ENCODE results near the gene ELFN1. TPM values are rescaled to one million over a fixed set of nuclear protein-coding genes. Genes with fewer than 3 reads are reported as not detected.

The ELFN1 gene
- total RNA-seq, 1 donor from 2014 or later = 1.4 TPM

- no peak for ATAC-seq
- Histone ChIP-seq H3K27ac (no peak overlapping the region), H3K4me1 (no peaks in the 10 kb centered on the region), H3K27me3 (ENCODE audit: low read depth) (peaks cover 31% of the 10 kb centered on the region), H3K4me3 (no peak overlapping the region), H3K36me3 (no peaks in the 10 kb centered on the region), H3K9me3 (no peaks in the 10 kb centered on the region)
- DNase-seq = peak; percentile 10
- intact Hi-C loops (cut with DNase I) = no loop called here
- TF ChIP-seq, protein P1, sequence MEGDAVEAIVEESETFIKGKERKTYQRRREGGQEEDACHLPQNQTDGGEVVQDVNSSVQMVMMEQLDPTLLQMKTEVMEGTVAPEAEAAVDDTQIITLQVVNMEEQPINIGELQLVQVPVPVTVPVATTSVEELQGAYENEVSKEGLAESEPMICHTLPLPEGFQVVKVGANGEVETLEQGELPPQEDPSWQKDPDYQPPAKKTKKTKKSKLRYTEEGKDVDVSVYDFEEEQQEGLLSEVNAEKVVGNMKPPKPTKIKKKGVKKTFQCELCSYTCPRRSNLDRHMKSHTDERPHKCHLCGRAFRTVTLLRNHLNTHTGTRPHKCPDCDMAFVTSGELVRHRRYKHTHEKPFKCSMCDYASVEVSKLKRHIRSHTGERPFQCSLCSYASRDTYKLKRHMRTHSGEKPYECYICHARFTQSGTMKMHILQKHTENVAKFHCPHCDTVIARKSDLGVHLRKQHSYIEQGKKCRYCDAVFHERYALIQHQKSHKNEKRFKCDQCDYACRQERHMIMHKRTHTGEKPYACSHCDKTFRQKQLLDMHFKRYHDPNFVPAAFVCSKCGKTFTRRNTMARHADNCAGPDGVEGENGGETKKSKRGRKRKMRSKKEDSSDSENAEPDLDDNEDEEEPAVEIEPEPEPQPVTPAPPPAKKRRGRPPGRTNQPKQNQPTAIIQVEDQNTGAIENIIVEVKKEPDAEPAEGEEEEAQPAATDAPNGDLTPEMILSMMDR (IDR thresholded peaks at IDR 0.05) = no peak
Observed at GRCh38 chr7:1643270-1644092, 26.6 kb upstream of the ELFN1 start.

DNA sequence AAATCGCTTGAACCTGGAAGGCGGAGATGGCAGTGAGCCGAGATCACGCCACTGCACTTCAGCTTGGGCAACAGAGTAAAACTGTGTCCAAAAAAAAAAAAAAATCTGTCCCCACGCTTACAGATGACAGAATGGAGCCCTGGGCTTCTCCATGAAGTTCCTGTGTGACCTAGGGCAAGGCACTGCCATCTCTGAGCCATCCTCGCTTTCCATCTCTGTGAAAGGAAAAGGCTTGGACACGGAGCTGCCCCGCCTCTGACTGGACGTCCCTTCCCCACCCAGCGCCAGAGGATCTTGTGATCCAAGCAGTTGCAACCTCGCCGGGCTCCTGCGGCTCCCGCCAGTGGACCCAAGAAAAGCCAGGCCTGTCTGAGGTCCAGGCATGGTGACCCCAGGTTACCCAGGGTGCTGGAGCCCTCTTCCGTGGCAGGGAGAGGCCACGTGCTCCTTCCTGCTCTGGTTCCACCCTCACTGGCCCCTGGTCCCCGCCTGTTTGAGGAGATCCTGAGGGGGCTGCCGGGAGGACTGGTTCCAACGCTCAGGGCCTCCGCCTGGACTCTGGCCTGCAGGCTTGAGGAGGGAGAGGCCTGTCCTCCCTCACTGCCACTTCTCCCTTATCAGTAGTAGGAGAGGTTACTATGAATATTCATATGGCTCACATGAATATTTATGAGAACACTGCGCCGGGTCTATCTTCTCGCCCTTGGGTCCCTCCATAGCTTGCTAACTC, 25.6 kb upstream of the ELFN1 start:
- H3K4me3 ChIP-seq = no peak overlapping the region
- H3K27ac ChIP-seq = no peak overlapping the region
- ATAC-seq (no peak), DNase-seq (peak; percentile 29)
- no peaks in the 10 kb centered on the region for H3K9me3 ChIP-seq
- H3K4me1 ChIP-seq = no peaks in the 10 kb centered on the region
- intact Hi-C loops (cut with DNase I) = no loop called here
- no peaks in the 10 kb centered on the region for H3K36me3 ChIP-seq
- TF ChIP-seq, protein P1 (IDR thresholded peaks at IDR 0.05) = no peak
- H3K27me3 ChIP-seq (ENCODE audit: low read depth) = peaks cover 41% of the 10 kb centered on the region

DNA sequence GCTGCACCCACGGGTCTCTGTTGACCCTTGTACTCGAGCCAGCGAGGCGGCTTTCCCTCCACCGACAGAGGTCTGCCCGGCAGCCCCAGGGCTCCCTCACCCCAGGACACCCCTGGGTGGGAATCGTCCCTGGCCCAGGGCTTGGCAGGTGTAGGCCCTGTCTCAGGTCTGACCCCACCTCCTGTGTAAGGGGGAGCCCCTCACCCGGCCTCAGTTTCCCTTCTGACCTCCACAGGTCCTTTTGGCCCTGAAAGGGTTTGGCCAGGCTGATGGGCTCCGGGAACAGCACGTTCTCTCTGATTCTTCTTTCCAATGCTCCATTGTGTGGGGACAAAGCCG, 25.0 kb upstream of the ELFN1 start:
- ATAC-seq (no peak), DNase-seq (peak; percentile 14)
- no peaks in the 10 kb centered on the region for H3K4me1 ChIP-seq
- peaks cover 42% of the 10 kb centered on the region for H3K27me3 ChIP-seq (ENCODE audit: low read depth)
- H3K9me3 ChIP-seq = no peaks in the 10 kb centered on the region
- H3K4me3 ChIP-seq = no peak overlapping the region
- H3K27ac ChIP-seq = no peak overlapping the region
- TF ChIP-seq, protein P1 (IDR thresholded peaks at IDR 0.05) = no peak
- intact Hi-C loops (cut with DNase I) = no loop called here
- no peaks in the 10 kb centered on the region for H3K36me3 ChIP-seq

DNA sequence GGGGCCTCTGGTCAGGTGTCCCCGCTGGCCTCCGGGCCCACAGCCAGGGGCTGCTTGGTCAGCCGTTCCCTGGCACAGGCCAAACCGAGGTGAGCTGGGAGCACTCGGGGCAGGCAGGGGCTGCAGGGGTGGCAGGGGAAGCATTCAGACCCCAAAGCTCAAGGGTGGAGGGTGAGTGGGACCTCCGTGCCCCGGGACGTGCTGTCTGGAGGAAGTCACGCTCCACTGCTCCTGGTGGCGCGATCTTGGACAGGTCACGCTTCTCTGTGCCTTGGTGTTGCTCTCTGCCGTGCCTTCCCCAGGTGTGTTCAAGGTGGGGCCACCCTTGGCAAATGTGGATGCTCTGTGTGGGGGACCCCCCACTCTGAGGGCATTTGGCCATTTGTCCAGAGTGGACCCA, 24.6 kb upstream of the ELFN1 start:
- DNase-seq (peak; percentile 37), ATAC-seq (peak; percentile 6 to 15)
- peaks cover 40% of the 10 kb centered on the region for H3K27me3 ChIP-seq (ENCODE audit: low read depth)
- no peaks in the 10 kb centered on the region for H3K4me1 ChIP-seq
- H3K9me3 ChIP-seq = no peaks in the 10 kb centered on the region
- TF ChIP-seq, protein P1 (IDR thresholded peaks at IDR 0.05) = no peak
- no peaks in the 10 kb centered on the region for H3K36me3 ChIP-seq
- no peak overlapping the region for H3K27ac ChIP-seq
- intact Hi-C loops (cut with DNase I) = no loop called here
- H3K4me3 ChIP-seq = no peak overlapping the region

GRCh38 chr7:1646391-1646790, 23.7 kb upstream of the ELFN1 start:
- H3K27me3 ChIP-seq (ENCODE audit: low read depth) = peaks cover 46% of the 10 kb centered on the region
- no peak for ATAC-seq
- no peaks in the 10 kb centered on the region for H3K4me1 ChIP-seq
- peak; percentile 37 for DNase-seq
- H3K4me3 ChIP-seq = no peak overlapping the region
- H3K27ac ChIP-seq = no peak overlapping the region
- no peaks in the 10 kb centered on the region for H3K9me3 ChIP-seq
- intact Hi-C loops (cut with DNase I) = no loop called here
- TF ChIP-seq, protein P1 (IDR thresholded peaks at IDR 0.05) = no peak
- H3K36me3 ChIP-seq = no peaks in the 10 kb centered on the region

Data from lower lobe of right lung (tissue), 2 donors.